Measurements from ENCODE around the gene GLIS1.

DNA sequence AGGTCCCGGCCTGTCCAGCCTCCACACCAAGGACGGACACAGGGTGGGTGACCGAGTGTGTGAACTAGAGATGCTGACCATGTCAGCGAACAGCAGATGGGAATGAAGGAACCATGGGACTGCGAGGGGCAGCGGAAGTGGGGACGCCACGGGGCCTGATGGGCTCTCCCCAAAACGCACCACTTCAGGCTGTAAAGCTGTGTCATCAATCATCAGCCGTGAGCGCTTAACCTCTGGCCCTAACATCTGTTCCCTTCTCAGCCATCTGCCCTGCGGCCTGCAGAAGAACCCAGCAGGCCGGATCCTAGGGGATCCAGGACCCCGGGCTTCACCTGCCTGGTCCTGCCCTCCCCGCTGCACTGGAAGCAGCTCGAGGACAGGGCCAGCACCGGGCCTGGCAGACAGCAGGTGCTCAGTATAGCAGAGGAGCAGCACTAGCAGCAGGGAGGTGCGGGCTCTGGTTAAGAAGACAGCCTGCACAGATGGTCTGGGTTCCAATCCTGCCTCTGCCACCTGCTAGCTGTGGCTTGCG, 221.1 kb downstream of the GLIS1 start:
- no peak for TF ChIP-seq NFYB (CRISPR knock-in tag; conservative IDR thresholded peaks at IDR 0.05; ENCODE audit: low read depth)
- TF ChIP-seq, protein P1, sequence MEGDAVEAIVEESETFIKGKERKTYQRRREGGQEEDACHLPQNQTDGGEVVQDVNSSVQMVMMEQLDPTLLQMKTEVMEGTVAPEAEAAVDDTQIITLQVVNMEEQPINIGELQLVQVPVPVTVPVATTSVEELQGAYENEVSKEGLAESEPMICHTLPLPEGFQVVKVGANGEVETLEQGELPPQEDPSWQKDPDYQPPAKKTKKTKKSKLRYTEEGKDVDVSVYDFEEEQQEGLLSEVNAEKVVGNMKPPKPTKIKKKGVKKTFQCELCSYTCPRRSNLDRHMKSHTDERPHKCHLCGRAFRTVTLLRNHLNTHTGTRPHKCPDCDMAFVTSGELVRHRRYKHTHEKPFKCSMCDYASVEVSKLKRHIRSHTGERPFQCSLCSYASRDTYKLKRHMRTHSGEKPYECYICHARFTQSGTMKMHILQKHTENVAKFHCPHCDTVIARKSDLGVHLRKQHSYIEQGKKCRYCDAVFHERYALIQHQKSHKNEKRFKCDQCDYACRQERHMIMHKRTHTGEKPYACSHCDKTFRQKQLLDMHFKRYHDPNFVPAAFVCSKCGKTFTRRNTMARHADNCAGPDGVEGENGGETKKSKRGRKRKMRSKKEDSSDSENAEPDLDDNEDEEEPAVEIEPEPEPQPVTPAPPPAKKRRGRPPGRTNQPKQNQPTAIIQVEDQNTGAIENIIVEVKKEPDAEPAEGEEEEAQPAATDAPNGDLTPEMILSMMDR (IDR thresholded peaks at IDR 0.05), result no peak
- TF ChIP-seq SP1 (CRISPR knock-in tag; conservative IDR thresholded peaks at IDR 0.05), result no peak
- TF ChIP-seq ESRRA (CRISPR knock-in tag; IDR thresholded peaks at IDR 0.05; ENCODE audit: borderline replicate concordance), result no peak
- TF ChIP-seq, protein P2, sequence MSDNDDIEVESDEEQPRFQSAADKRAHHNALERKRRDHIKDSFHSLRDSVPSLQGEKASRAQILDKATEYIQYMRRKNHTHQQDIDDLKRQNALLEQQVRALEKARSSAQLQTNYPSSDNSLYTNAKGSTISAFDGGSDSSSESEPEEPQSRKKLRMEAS (CRISPR knock-in tag; IDR thresholded peaks at IDR 0.05), result no peak
- TF ChIP-seq, protein P3, sequence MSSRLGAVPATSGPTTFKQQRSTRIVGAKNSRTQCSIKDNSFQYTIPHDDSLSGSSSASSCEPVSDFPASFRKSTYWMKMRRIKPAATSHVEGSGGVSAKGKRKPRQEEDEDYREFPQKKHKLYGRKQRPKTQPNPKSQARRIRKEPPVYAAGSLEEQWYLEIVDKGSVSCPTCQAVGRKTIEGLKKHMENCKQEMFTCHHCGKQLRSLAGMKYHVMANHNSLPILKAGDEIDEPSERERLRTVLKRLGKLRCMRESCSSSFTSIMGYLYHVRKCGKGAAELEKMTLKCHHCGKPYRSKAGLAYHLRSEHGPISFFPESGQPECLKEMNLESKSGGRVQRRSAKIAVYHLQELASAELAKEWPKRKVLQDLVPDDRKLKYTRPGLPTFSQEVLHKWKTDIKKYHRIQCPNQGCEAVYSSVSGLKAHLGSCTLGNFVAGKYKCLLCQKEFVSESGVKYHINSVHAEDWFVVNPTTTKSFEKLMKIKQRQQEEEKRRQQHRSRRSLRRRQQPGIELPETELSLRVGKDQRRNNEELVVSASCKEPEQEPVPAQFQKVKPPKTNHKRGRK (CRISPR knock-in tag; IDR thresholded peaks at IDR 0.05; ENCODE audit: borderline replicate concordance), result no peak
- no peak for TF ChIP-seq FOXJ3 (CRISPR knock-in tag; IDR thresholded peaks at IDR 0.05; ENCODE audit: borderline replicate concordance)
- TF ChIP-seq ZNF232 (CRISPR knock-in tag; IDR thresholded peaks at IDR 0.05), result no peak
- no peak for TF ChIP-seq CBFB (CRISPR knock-in tag; IDR thresholded peaks at IDR 0.05; ENCODE audit: low read depth)
- TF ChIP-seq, protein P4, sequence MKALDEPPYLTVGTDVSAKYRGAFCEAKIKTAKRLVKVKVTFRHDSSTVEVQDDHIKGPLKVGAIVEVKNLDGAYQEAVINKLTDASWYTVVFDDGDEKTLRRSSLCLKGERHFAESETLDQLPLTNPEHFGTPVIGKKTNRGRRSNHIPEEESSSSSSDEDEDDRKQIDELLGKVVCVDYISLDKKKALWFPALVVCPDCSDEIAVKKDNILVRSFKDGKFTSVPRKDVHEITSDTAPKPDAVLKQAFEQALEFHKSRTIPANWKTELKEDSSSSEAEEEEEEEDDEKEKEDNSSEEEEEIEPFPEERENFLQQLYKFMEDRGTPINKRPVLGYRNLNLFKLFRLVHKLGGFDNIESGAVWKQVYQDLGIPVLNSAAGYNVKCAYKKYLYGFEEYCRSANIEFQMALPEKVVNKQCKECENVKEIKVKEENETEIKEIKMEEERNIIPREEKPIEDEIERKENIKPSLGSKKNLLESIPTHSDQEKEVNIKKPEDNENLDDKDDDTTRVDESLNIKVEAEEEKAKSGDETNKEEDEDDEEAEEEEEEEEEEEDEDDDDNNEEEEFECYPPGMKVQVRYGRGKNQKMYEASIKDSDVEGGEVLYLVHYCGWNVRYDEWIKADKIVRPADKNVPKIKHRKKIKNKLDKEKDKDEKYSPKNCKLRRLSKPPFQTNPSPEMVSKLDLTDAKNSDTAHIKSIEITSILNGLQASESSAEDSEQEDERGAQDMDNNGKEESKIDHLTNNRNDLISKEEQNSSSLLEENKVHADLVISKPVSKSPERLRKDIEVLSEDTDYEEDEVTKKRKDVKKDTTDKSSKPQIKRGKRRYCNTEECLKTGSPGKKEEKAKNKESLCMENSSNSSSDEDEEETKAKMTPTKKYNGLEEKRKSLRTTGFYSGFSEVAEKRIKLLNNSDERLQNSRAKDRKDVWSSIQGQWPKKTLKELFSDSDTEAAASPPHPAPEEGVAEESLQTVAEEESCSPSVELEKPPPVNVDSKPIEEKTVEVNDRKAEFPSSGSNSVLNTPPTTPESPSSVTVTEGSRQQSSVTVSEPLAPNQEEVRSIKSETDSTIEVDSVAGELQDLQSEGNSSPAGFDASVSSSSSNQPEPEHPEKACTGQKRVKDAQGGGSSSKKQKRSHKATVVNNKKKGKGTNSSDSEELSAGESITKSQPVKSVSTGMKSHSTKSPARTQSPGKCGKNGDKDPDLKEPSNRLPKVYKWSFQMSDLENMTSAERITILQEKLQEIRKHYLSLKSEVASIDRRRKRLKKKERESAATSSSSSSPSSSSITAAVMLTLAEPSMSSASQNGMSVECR (CRISPR knock-in tag; IDR thresholded peaks at IDR 0.05; ENCODE audit: borderline replicate concordance), result 0 out of 2 replicates have a peak, but pooled peaks have one; percentile 37
- TF ChIP-seq FOXP1 (CRISPR knock-in tag; IDR thresholded peaks at IDR 0.05; ENCODE audit: borderline replicate concordance), result no peak
- no peak for TF ChIP-seq CREB1 (CRISPR knock-in tag; IDR thresholded peaks at IDR 0.05)
- no peak for TF ChIP-seq GABPB1 (CRISPR knock-in tag; IDR thresholded peaks at IDR 0.05)
